VCaP (cell line): ENCODE measurements around the gene TNFAIP8L1.

Source experiments
- H3K27ac ChIP-seq: fragments of 450-650 bp; 2 replicates; pipeline ENCODE4 v1.5.1; 2017
- TF ChIP-seq, protein P1 (sequence below): fragments of 450-650 bp; conservative IDR thresholded peaks from 2 replicates; pipeline ENCODE4 v1.5.1; 2017; ENCODE audit warnings: mild to moderate bottlenecking, moderate library complexity

Gene TNFAIP8L1

DNA sequence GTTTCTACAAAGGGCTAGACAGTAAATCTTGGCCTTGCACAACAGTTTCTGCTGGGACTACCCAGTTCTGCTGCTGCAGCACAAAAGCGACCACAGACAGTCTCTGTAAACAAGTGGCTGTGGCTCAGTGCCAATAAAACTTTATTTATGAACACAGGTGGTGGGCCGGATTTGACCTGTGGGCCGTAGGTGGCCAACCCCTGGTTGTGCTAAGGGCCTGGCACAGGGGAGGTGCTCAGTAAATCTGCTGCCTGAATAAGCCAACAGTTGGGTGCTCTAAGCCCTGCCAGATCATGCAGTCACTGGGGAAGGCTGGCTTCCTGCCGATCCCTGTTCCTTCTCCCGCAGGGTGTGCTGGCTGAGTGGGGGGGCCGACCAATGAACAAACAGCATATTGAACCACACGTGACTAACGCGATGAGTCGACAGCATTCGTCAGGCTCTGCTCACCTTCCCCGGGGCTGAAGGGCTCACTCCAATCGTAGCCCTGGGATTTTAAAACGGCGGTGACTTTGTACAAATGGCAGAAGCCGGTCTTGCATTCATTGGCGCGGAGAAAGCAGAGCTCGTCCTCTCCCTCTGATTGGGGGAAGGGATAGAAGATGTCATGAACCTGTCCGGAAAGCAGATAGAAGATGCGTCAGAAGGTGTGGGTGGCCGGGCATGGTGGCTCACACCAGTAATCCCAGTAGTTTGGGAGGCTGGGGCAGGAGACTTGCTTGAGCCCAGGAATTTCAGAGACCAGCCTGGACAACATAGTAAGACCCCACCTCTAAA lies 55.1 kb downstream of the TNFAIP8L1 start:
- H3K27ac ChIP-seq = no peak overlapping the region
- TF ChIP-seq, protein P1, sequence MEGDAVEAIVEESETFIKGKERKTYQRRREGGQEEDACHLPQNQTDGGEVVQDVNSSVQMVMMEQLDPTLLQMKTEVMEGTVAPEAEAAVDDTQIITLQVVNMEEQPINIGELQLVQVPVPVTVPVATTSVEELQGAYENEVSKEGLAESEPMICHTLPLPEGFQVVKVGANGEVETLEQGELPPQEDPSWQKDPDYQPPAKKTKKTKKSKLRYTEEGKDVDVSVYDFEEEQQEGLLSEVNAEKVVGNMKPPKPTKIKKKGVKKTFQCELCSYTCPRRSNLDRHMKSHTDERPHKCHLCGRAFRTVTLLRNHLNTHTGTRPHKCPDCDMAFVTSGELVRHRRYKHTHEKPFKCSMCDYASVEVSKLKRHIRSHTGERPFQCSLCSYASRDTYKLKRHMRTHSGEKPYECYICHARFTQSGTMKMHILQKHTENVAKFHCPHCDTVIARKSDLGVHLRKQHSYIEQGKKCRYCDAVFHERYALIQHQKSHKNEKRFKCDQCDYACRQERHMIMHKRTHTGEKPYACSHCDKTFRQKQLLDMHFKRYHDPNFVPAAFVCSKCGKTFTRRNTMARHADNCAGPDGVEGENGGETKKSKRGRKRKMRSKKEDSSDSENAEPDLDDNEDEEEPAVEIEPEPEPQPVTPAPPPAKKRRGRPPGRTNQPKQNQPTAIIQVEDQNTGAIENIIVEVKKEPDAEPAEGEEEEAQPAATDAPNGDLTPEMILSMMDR = no peak

- TF ChIP-seq, protein P1 = no peak
- H3K27ac ChIP-seq = no peak overlapping the region
These were observed 56.0 kb downstream of the TNFAIP8L1 start for GRCh38 chr19:4695224-4695731.

DNA sequence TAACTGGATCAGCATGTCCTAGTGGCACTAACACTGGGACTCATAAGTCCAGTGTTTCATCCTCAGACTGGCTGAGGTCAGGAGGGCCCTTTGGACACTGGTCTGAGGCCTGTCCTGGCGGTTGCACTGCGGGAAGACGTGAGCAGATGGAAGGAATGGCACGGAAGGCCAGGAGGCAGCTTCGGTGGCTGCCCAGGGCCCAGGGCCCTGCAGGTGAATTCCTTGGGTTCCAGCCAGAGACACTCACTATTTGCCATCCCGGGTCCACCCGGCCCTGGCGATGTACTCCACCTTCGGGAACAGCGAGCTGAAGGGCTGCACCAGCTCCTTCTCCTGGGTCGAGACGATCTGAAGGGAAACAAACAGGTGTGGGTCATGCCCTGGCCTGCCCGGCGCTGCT lies 58.0 kb downstream of the TNFAIP8L1 start:
- H3K27ac ChIP-seq = no peak overlapping the region
- TF ChIP-seq, protein P1 = no peak

GRCh38 chr19:4699826-4700692 lies 60.7 kb downstream of the TNFAIP8L1 start:
- no peak overlapping the region for H3K27ac ChIP-seq

DNA sequence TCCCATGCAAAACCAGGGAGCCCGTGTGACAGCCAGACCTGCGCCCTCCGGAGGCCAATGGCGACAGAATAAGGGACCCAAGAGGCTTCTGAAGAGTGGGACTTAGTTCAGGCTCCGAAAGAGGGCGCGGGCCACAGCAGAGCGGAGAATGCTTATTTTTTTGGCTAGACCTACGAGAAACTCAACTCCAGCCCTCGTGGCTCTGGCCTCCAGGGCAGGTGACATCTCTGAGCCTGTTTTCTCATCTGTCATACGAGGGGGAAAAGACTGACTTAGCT lies 61.3 kb downstream of the TNFAIP8L1 start:
- no peak overlapping the region for H3K27ac ChIP-seq
- TF ChIP-seq, protein P1 = no peak

More at GRCh38 chr19:4699826-4700692, 60.7 kb downstream of the TNFAIP8L1 start:
- TF ChIP-seq, protein P1 = no peak

GRCh38 chr19:4701557-4701956 lies 62.2 kb downstream of the TNFAIP8L1 start:
- TF ChIP-seq, protein P1 = no peak
- H3K27ac ChIP-seq = no peak overlapping the region

GRCh38 chr19:4702764-4703163 lies 63.4 kb downstream of the TNFAIP8L1 start:
- H3K27ac ChIP-seq = no peak overlapping the region
- TF ChIP-seq, protein P1 = no peak
